Hepatocyte (in vitro differentiated cells): ENCODE measurements around the gene BACE1. TPM values are rescaled to one million over a fixed set of nuclear protein-coding genes. Genes with fewer than 3 reads are reported as not detected.

ENCODE experiments used
- DNase-seq: peaks from one replicate; pipeline ENCODE4 v3.0.0-alpha.2; 2016; ENCODE audit warnings: low spot score
- H2AFZ ChIP-seq: fragments of 200-600 bp; sonication (generic); 2 replicates; pipeline ENCODE4 v1.6.0; 2016; ENCODE audit warnings: antibody characterized with exemption, mild to moderate bottlenecking
- H3K27ac ChIP-seq: fragments of 200-600 bp; sonication (generic); 2 replicates; pipeline ENCODE4 v1.5.1; 2016; ENCODE audit warnings: mild to moderate bottlenecking
- H3K27me3 ChIP-seq: fragments of 200-600 bp; sonication (generic); 2 replicates; pipeline ENCODE4 v1.6.1; 2016
- H3K36me3 ChIP-seq: fragments of 200-600 bp; sonication (generic); replicated peaks from 2 replicates; pipeline ENCODE4 v1.5.1; 2016; ENCODE audit warnings: low read depth; ENCODE audit not compliant: insufficient read depth
- H3K4me1 ChIP-seq: fragments of 200-600 bp; sonication (generic); 2 replicates; pipeline ENCODE4 v1.5.1; 2016; ENCODE audit warnings: mild to moderate bottlenecking, moderate library complexity; ENCODE audit not compliant: insufficient read depth
- H3K4me2 ChIP-seq: fragments of 200-600 bp; sonication (generic); 2 replicates; pipeline ENCODE4 v1.6.0; 2016
- H3K4me3 ChIP-seq: fragments of 200-600 bp; sonication (generic); 2 replicates; pipeline ENCODE4 v1.5.1; 2016; ENCODE audit warnings: mild to moderate bottlenecking
- H3K79me2 ChIP-seq: fragments of 200-600 bp; sonication (generic); 2 replicates; pipeline ENCODE4 v1.6.0; 2017; ENCODE audit warnings: mild to moderate bottlenecking
- H3K9me2 ChIP-seq: fragments of 200-600 bp; sonication (generic); replicated peaks from 2 replicates; pipeline ENCODE4 v1.6.0; 2017; ENCODE audit warnings: mild to moderate bottlenecking; ENCODE audit not compliant: insufficient read depth
- H3K9me3 ChIP-seq: fragments of 200-600 bp; sonication (generic); 2 replicates; pipeline ENCODE4 v1.5.1; 2016; ENCODE audit warnings: low read depth, mild to moderate bottlenecking
- H4K20me1 ChIP-seq: fragments of 200-600 bp; sonication (generic); 2 replicates; pipeline ENCODE4 v1.6.0; 2016; ENCODE audit warnings: mild to moderate bottlenecking; ENCODE audit not compliant: insufficient read depth, poor library complexity, severe bottlenecking
- EZH2 ChIP-seq: fragments of 200-600 bp; sonication (generic); IDR thresholded peaks from 2 replicates; pipeline ENCODE4 v1.6.1; 2016; ENCODE audit warnings: antibody characterized with exemption, mild to moderate bottlenecking, borderline replicate concordance
- EZH2phosphoT487 ChIP-seq: fragments of 200-600 bp; sonication (generic); IDR thresholded peaks from one replicate; pipeline ENCODE4 v1.6.1; 2018; ENCODE audit warnings: antibody characterized with exemption, mild to moderate bottlenecking, low read depth, moderate library complexity; ENCODE audit not compliant: unreplicated experiment, severe bottlenecking
- WGBS: methylation state at CpG from one replicate; pipeline ENCODE4 v1.1.6; 2016; ENCODE audit warnings: low lambda C conversion rate; ENCODE audit errors: missing lambda C conversion rate; 5-methylcytosine and 5-hydroxymethylcytosine counted together
- polyA plus RNA-seq: library from polyadenylated mRNA; unstranded; fragments of >200 nt; fragmentation: Nextera tagmentation; extraction: Ambion mirVana; gene quantifications from 2 replicates; pipeline ENCODE4 v1.2.1, GENCODE V29; 2016
- small RNA-seq: library from RNA; depleted of rRNA; stranded (forward); fragments of <200 nt; gene quantifications from one replicate; pipeline ENCODE3, GENCODE V24; 2014
- total RNA-seq: library from RNA; depleted of rRNA; stranded (reverse); fragments of >200 nt; gene quantifications from 2 replicates; pipeline ENCODE4 v1.2.3, GENCODE V29; 2014
- TF ChIP-seq, protein P1 (sequence below): fragments of 200-600 bp; sonication (generic); IDR thresholded peaks from 2 replicates; pipeline ENCODE4 v1.5.1; 2016; ENCODE audit warnings: antibody characterized with exemption, mild to moderate bottlenecking; ENCODE audit not compliant: poor library complexity

BACE1 gene
- total and polyA plus RNA-seq, 2 experiments from 2014 or later = 17.5 to 22.6 TPM

DNA sequence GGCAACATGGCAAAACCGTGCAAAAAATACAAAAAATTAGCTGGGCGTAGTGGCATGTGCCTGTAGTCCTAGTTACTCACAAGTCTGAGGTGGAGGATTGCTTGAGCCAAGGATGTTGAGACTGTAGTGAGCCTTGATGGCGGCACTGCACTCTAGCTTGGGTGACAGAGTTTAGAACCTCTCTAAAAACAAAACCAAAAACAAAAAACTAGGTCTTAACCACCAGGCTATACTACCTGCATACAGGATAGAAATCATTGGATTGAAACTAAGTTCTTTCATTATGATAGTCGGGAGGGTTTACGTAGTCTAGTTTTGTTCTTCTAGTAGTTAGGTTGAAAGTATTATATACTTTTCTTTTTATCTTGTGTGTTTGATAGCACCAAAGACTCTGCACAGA is 77.8 kb downstream of the BACE1 start:
- H2AFZ ChIP-seq = no peak overlapping the region
- no peaks in the 10 kb centered on the region for H3K36me3 ChIP-seq
- WGBS = 95% methylated on average over 5 of the region's 5 CpGs
- DNase-seq = no peak
- H3K4me1 ChIP-seq = peaks cover 11% of the 10 kb centered on the region
- H3K4me2 ChIP-seq = no peak overlapping the region
- H3K4me3 ChIP-seq = no peak overlapping the region
- no peaks in the 10 kb centered on the region for H3K9me3 ChIP-seq
- H3K27me3 ChIP-seq = no peaks in the 10 kb centered on the region
- H3K9me2 ChIP-seq = no peaks in the 10 kb centered on the region
- H4K20me1 ChIP-seq = no peaks in the 10 kb centered on the region
- TF ChIP-seq, protein P1, sequence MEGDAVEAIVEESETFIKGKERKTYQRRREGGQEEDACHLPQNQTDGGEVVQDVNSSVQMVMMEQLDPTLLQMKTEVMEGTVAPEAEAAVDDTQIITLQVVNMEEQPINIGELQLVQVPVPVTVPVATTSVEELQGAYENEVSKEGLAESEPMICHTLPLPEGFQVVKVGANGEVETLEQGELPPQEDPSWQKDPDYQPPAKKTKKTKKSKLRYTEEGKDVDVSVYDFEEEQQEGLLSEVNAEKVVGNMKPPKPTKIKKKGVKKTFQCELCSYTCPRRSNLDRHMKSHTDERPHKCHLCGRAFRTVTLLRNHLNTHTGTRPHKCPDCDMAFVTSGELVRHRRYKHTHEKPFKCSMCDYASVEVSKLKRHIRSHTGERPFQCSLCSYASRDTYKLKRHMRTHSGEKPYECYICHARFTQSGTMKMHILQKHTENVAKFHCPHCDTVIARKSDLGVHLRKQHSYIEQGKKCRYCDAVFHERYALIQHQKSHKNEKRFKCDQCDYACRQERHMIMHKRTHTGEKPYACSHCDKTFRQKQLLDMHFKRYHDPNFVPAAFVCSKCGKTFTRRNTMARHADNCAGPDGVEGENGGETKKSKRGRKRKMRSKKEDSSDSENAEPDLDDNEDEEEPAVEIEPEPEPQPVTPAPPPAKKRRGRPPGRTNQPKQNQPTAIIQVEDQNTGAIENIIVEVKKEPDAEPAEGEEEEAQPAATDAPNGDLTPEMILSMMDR = no peak
- TF ChIP-seq EZH2phosphoT487 = no peak
- no peak for TF ChIP-seq EZH2
- no peak overlapping the region for H3K27ac ChIP-seq
- H3K79me2 ChIP-seq = peaks cover 35% of the 10 kb centered on the region

Small RNA genes within 50 kb of the gene (small RNA-seq; reads per million reads assigned to genes)
- gene RF00564 = not detected

Other genes with a start within 250 kb of the BACE1 start
- gene SIK3, start 217.8 kb downstream of the BACE1 start, total RNA-seq = 17.7 and 19.1 TPM in 2 replicates
- 15.8 and 16.7 TPM in 2 replicates for gene SIK3, start 217.8 kb downstream of the BACE1 start, polyA plus RNA-seq
- 93.3 and 103 TPM in 2 replicates for gene PAFAH1B2, start 172.0 kb downstream of the BACE1 start, total RNA-seq
- gene PAFAH1B2, start 172.0 kb downstream of the BACE1 start, polyA plus RNA-seq = 30.8 and 31.0 TPM in 2 replicates
- gene SIDT2, start 137.5 kb downstream of the BACE1 start, total RNA-seq = 27.1 and 32.0 TPM in 2 replicates
- gene SIDT2, start 137.5 kb downstream of the BACE1 start, polyA plus RNA-seq = 16.7 and 19.9 TPM in 2 replicates
- 126 and 150 TPM in 2 replicates for gene TAGLN, start 116.9 kb downstream of the BACE1 start, total RNA-seq
- 94.0 and 113 TPM in 2 replicates for gene TAGLN, start 116.9 kb downstream of the BACE1 start, polyA plus RNA-seq
- 21.9 and 25.9 TPM in 2 replicates for gene PCSK7, start 84.2 kb downstream of the BACE1 start, total RNA-seq
- 33.0 and 33.2 TPM in 2 replicates for gene PCSK7, start 84.2 kb downstream of the BACE1 start, polyA plus RNA-seq
- gene RNF214, start 83.6 kb downstream of the BACE1 start, total RNA-seq = 11.1 and 12.5 TPM in 2 replicates
- 26.2 and 27.0 TPM in 2 replicates for gene RNF214, start 83.6 kb downstream of the BACE1 start, polyA plus RNA-seq
- 3.6 and 3.9 TPM in 2 replicates for gene BACE1-AS, start 24.9 kb downstream of the BACE1 start, total RNA-seq
- gene BACE1-AS, start 24.9 kb downstream of the BACE1 start, polyA plus RNA-seq = 2.1 and 3.9 TPM in 2 replicates
- 7.1 and 18.3 TPM in 2 replicates for gene CEP164, start 11.6 kb upstream of the BACE1 start, total RNA-seq
- gene CEP164, start 11.6 kb upstream of the BACE1 start, polyA plus RNA-seq = 19.9 and 31.9 TPM in 2 replicates